Keratinocyte (primary cell): ENCODE data around the gene CCDC167. TPM values are rescaled to one million over a fixed set of nuclear protein-coding genes. Genes with fewer than 3 reads are reported as not detected.

ENCODE experiments used
- DNase-seq: peaks from one replicate; pipeline ENCODE4 v3.0.0-alpha.2; 2011; ENCODE audit warnings: low read depth, missing footprints, low spot score
- FAIRE-seq: peaks from 2 replicates; lab custom pipeline; 2011; peaks lifted over from hg19 to GRCh38; lab: Jason Lieb, UNC
- H2AFZ ChIP-seq: 2 replicates; pipeline ENCODE4 v1.6.0; 2012; ENCODE audit warnings: low read length, control low read depth, inconsistent platforms; ENCODE audit not compliant: control insufficient read depth
- H3K27ac ChIP-seq: 2 replicates; pipeline ENCODE4 v1.5.1; 2011; ENCODE audit warnings: low read length; ENCODE audit not compliant: control insufficient read depth, insufficient read depth
- H3K27me3 ChIP-seq: 3 replicates; pipeline ENCODE4 v1.6.0; 2011; ENCODE audit warnings: low read length; ENCODE audit not compliant: control insufficient read depth, insufficient read depth; ENCODE audit errors: extremely low read depth
- H3K36me3 ChIP-seq, 2 experiments: 2 replicates in 1 of 2; 3 replicates in 1 of 2; pipeline ENCODE4 v1.5.1; 2011; ENCODE audit warnings: low read length in 2 of 2, mild to moderate bottlenecking in 1 of 2; ENCODE audit not compliant: control insufficient read depth in 2 of 2, insufficient read depth in 2 of 2; ENCODE audit errors: extremely low read depth in 1 of 2
- H3K4me1 ChIP-seq: 3 replicates; pipeline ENCODE4 v1.5.1; 2011; ENCODE audit warnings: low read length; ENCODE audit not compliant: control insufficient read depth, insufficient read depth; ENCODE audit errors: extremely low read depth
- H3K4me2 ChIP-seq: 3 replicates; pipeline ENCODE4 v1.6.0; 2011; ENCODE audit warnings: low read depth, low read length; ENCODE audit not compliant: control insufficient read depth, insufficient read depth; ENCODE audit errors: extremely low read depth
- H3K4me3 ChIP-seq, 3 experiments: fragments of 200-600 bp in 1 of 3; sonication (generic) in 1 of 3; 2 replicates in 2 of 3; 3 replicates in 1 of 3; pipeline ENCODE4 v1.5.1; 2011 to 2016; ENCODE audit warnings: low read length in 3 of 3, mild to moderate bottlenecking in 3 of 3, control low read depth in 2 of 3, inconsistent platforms in 1 of 3, low read depth in 1 of 3, mixed read lengths in 1 of 3, mixed run types in 1 of 3, moderate library complexity in 1 of 3; ENCODE audit not compliant: control insufficient read depth in 2 of 3, insufficient read depth in 2 of 3; ENCODE audit errors: extremely low read depth in 1 of 3
- H3K79me2 ChIP-seq: 2 replicates; pipeline ENCODE4 v1.6.0; 2012; ENCODE audit warnings: low read length; ENCODE audit not compliant: control insufficient read depth, insufficient read depth
- H3K9ac ChIP-seq: 3 replicates; pipeline ENCODE4 v1.6.0; 2011; ENCODE audit warnings: low read length; ENCODE audit not compliant: control insufficient read depth, insufficient read depth; ENCODE audit errors: extremely low read depth
- H3K9me1 ChIP-seq: 3 replicates; pipeline ENCODE4 v1.6.0; 2011; ENCODE audit warnings: low read length; ENCODE audit not compliant: control insufficient read depth, insufficient read depth; ENCODE audit errors: extremely low read depth
- H3K9me3 ChIP-seq: 2 replicates; pipeline ENCODE4 v1.5.1; 2012; ENCODE audit warnings: low read depth, low read length; ENCODE audit not compliant: control insufficient read depth
- H4K20me1 ChIP-seq: 3 replicates; pipeline ENCODE4 v1.6.0; 2011; ENCODE audit warnings: low read length; ENCODE audit not compliant: control insufficient read depth, insufficient read depth; ENCODE audit errors: extremely low read depth
- CTCF ChIP-seq, 3 experiments: IDR thresholded peaks in 1 of 3; conservative IDR thresholded peaks in 1 of 3; optimal IDR thresholded peaks in 1 of 3; 2 replicates in 2 of 3; 3 replicates in 1 of 3; pipeline versions ENCODE3 to v1.5.1; 2011; ENCODE audit warnings: low read length in 3 of 3, mild to moderate bottlenecking in 3 of 3, moderate library complexity in 2 of 3, control low read depth in 1 of 3, inconsistent platforms in 1 of 3; ENCODE audit not compliant: insufficient read depth in 2 of 3; ENCODE audit errors: extremely low read depth in 1 of 3
- EZH2 ChIP-seq: IDR thresholded peaks from one replicate; pipeline ENCODE4 v1.6.1; 2012; ENCODE audit warnings: inconsistent platforms, mild to moderate bottlenecking, low read length, moderate library complexity
- dilution Hi-C: fragments of 300-500 bp; cut with MboI; formaldehyde crosslinking; loops from one replicate; pipeline ENCODE4 v1.7.0; 2020; ENCODE audit warnings: low sequenced_read_pairs; ENCODE audit not compliant: extremely low pct_ligation_motif_present
- polyA plus RNA-seq, 5 experiments: library from polyadenylated mRNA; depleted of rRNA in 3 of 5; stranded (reverse) in 3 of 5; stranded (forward) in 1 of 5; unstranded in 1 of 5; fragments of >200 nt; gene quantifications; 1 replicate in 1 of 5; 2 replicates in 3 of 5; 3 replicates in 1 of 5; pipeline versions ENCODE4 v1.2.1 to v1.2.3, GENCODE V29; 2011 to 2012; ENCODE audit warnings: missing spikeins in 2 of 5, low read depth in 1 of 5, low replicate concordance in 1 of 5

The CCDC167 gene
- polyA plus RNA-seq, 1 donor (not counting 4 experiments of a cell fraction or from before 2014, with no cell fraction given) = 39.8 TPM

GRCh38 chr6:37534893-37535292 is 35.2 kb upstream of the CCDC167 start:
- Histone ChIP-seq H3K4me3 (no peak overlapping the region), H3K9me3 (no peaks in the 10 kb centered on the region), H3K4me2 (no peak overlapping the region), H3K4me1 (peaks cover 5% of the 10 kb centered on the region), H4K20me1 (no peaks in the 10 kb centered on the region), H3K9ac (no peak overlapping the region), H3K36me3 (no peaks in the 10 kb centered on the region), H3K9me1 (no peaks in the 10 kb centered on the region), H2AFZ (no peak overlapping the region), H3K27me3 (peaks cover 63% of the 10 kb centered on the region), H3K27ac (no peak overlapping the region), H3K79me2 (no peaks in the 10 kb centered on the region)
- no peak for TF ChIP-seq EZH2
- no peak for TF ChIP-seq CTCF (optimal IDR thresholded peaks at IDR 0.05 in 1 of 3, IDR thresholded peaks at IDR 0.05 in 1 of 3, conservative IDR thresholded peaks at IDR 0.05 in 1 of 3; ENCODE audit: extremely low read depth in 1 of 3, insufficient read depth in 2 of 3, low read length in 3 of 3)
- dilution Hi-C loops = no loop called here
- DNase-seq = no peak
- no peak for FAIRE-seq

GRCh38 chr6:37532122-37532521 is 32.4 kb upstream of the CCDC167 start:
- Histone ChIP-seq H3K4me3 (no peak overlapping the region), H3K27ac (no peak overlapping the region), H3K9me1 (no peaks in the 10 kb centered on the region), H2AFZ (no peak overlapping the region), H3K79me2 (no peaks in the 10 kb centered on the region), H3K36me3 (no peaks in the 10 kb centered on the region), H3K4me2 (no peak overlapping the region), H3K9ac (no peak overlapping the region), H3K4me1 (peaks cover 15% of the 10 kb centered on the region), H3K27me3 (peaks cover 49% of the 10 kb centered on the region), H4K20me1 (no peaks in the 10 kb centered on the region), H3K9me3 (no peaks in the 10 kb centered on the region)
- FAIRE-seq (no peak), DNase-seq (no peak)
- dilution Hi-C loops = no loop called here
- TF ChIP-seq EZH2 (no peak), CTCF (optimal IDR thresholded peaks at IDR 0.05 in 1 of 3, IDR thresholded peaks at IDR 0.05 in 1 of 3, conservative IDR thresholded peaks at IDR 0.05 in 1 of 3; ENCODE audit: extremely low read depth in 1 of 3, insufficient read depth in 2 of 3, low read length in 3 of 3) (no peak)
